GM18873 (cell line): Measurements from ENCODE around the gene AADAT.

Experiments
- ATAC-seq: cut with Tn5 transposase; IDR thresholded peaks from one replicate; pipeline ENCODE4 v1.9.1; 2021; ENCODE audit warnings: mild to moderate bottlenecking, moderate library complexity, moderate number of reproducible peaks; ENCODE audit not compliant: unreplicated experiment, low FRiP score

Gene AADAT

DNA sequence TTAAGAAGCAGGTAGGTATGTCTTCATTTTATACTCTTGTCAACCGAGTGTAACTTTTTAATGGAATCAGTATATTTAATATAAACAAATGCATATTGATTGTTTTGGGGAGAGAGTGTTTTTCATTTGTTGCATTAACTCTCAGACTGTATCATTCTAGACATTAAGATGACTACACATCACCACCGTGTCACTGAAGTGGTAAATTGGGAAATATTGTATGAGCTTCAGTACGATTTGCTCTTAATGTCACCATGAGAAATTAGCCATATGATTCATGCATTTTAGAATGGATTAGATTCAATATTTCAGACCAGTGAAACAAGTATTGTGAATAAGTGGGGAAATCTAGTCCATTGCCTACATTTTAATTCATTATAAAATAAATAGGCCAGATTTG, 53.9 kb downstream of the AADAT start:
- no peak for ATAC-seq

DNA sequence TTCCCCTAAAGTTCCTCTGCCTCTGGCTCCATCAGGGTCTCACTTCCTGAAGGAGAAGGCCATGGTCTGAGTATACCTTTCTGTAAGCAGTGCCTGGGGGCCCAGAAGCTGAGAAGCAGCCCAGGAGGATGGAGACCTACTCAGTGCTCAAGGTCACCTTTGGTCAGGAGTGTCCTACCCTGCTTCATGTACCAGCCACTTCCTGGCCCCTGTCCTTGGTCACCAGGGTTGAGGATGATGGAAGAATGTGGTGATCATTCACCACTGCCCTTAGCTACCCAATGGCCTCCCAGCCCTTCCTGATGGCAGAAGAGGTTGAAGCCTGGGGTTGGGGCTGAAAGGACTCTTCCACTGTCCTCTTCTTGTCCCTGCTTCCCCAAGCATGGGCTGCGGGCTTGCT, 54.5 kb downstream of the AADAT start:
- no peak for ATAC-seq

DNA sequence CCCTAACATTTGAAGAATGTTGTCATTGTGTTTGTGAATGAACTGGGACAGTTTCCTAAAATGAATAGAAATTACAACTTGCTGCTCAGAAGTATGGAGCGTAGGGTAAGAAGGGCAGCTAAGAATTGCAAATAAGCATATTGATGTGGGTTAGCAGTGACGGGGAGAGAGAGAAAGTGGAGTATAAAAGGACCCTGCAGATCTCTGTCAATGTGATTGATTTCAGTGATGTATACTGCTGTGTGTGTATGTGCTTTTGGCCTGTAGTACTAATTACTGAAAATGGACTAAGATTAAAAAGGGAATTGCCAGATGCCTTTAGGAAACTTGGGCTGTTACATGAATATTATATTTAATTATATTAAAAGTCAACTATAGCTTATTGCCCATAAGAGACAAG, 55.8 kb downstream of the AADAT start:
- ATAC-seq = no peak

DNA sequence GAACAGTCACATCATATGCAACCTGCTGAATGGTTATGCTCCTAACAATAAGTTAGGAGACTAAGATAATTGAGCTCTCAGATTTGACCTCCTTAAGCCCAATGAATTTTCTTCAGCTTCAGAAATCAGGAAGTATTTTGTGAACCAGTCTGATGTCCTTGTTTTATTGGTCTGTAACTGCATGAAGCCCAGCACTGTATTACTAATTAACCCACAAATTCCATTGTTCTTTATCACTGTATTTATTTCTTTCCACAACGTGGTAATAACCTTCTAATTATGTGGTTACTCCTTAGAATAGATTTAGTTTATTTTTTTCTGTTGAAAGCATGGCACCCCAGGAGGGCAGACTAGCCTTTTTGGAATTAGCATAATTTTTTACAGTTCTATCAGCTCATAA, 59.6 kb downstream of the AADAT start:
- no peak for ATAC-seq

DNA sequence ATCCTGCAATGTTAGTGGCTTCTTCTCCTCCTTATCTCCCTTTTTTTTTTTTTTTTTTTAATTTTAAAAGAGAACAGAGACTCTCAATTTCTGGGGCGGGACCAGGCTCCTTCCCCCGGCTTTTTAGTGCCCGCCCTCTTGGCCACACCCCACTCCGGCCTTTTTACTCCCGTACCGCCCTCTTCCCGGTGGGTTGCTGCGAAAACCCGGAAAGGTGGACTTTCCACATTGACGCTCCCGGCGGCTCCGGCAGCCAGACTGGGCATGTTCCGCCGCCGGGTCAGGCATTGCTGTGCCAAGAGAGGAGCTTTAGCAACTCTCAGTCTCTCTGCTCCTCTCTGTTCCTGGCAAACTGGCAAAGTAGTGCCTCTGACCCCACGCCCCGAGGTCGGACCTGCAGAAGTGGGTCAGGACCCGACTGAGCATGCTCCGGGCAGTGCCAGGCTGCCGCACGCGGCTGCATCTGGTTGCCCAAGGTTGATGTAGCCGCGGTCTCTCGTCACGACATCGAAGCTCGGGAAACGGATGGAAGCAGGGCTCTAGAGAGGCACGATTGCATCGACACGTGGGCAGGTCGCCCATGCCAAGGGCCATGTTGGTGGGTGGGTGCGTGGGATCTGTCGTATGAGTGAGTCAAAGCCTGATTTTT, 62.5 kb downstream of the AADAT start:
- ATAC-seq = peak; percentile 60

DNA sequence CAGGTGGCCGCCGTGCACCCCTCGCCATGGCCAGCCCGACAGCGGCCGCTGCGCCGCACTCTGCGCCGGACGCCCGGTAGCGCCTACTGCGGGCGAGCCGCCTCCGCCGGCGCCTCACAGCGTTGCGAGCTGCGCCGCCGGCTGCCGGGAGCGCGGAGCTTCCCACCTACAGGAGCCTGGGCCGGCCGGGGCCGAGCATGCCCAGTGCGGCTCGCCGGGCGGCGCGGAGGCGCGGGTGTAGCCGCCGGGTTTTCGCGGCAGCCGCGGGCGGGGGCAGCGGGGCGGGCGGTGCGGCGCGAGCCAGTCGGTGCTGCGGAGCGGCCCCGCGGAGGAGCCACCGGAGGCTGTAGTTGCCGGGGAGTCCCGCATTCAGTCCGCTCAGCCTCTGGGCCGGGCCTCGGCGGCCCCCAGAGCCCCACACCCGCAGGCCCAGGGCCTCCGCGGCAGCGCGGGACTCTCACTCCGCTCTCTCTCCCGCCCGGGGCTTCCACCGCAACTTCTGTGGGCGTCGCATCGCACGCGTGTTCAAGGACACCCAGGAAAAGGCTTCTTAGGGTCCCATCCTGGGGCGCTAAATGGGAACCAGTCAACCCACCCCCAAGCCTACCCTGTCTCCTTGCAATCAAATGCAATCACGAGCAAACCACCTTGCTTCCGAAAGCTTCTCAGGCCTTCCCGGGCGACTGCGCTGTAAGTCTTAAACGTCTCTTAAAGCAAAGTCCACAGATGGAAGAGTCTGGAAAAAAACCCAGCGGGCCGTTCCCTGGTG, 63.3 kb downstream of the AADAT start, which contains the start of gene MFAP3L:
MFAP3L (minus strand) TSS at position 143 of the 769 bp plus-strand sequence. CDS start 20,518 bp downstream, outside the sequence.
- ATAC-seq = peak; percentile 73

DNA sequence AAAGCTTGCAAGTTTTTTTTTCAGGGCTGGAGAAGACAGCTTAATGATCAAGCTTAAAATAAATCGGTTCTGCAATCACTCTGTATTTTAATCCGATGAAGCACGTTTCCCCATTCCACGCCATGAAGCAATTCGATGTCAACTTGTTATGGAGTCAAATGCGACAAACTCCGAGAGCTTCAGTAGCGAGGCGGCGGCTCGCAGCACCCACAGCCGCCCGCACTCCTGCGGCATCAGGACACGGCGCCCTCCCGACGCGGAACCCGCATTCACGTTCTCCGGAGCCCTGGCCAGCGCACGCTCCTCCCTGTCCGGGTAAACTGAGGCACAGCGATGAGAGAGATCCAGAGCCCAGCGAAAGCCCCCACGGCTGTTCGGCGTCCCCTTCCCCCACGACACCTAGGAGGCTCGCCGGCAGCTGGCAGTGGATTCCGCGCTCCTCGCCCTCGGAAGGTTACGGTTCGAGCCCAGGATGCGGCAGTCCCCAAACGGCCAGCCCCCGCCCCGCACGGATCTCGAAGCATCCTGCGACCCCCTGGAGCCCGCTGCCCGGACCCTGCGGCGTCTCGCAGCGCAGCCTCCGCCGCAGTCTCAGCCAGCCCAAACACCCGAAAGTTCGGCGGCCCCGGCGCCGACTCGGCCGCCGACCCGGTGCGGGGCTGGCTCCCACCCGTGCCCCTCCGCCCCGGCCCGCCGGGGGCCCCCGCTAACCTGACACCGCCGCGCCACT, 64.1 kb downstream of the AADAT start:
- ATAC-seq = no peak

DNA sequence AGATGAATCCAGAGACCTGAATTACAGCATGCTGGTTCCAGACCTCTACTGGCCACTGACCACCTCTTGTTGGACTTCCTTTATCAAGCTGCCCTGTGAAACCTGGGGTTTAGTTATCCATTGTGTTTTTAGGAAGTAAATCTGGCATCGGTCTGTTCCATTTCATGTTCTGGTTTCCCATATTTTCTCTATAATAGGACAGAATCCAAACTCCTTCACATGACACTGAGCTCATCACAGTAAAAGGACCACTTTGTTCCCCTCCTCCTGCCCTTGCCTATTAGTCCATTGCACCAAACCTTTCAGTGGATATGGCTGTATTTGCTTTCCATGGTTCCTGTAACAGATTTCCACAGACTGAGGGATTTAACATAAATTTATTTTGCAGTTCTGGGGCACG, 67.5 kb downstream of the AADAT start:
- ATAC-seq = no peak

DNA sequence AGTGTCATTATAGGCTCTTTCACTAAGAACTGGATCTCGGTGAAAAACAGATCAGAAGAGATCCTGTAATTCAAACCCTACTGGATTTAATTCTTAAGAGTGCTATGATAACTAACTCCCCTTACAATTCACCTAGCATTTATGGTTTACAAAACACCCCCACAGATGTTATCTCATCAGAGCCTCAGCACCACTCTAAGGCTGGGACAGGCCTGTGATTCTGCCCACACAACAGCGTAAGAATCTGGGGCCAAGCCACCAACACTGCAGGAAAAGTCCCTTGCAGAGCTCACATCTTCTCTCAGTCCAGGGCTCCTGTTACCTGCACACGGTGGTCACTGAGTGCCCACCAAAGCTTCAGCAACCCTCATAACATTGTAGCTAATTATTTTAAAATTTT, 72.5 kb downstream of the AADAT start:
- ATAC-seq = no peak

DNA sequence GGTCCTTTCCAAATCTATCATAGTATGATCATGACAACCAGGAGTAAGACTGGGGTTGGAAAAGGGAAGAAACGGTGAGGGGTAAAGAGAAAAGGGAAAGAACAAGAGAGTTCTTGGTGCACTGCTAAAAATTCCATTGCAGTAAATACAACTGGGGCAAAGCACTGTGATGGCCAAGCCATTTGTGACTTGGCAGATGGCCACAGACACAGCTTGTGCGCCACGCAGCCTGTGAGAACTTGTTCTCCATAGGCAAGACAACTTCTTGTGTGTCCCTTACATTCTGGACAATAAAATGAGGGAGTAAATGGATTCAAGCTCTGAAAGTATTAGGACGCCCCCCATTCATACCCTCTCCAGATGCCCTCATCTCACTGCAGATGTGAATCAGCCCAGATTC, 74.5 kb downstream of the AADAT start:
- no peak for ATAC-seq

DNA sequence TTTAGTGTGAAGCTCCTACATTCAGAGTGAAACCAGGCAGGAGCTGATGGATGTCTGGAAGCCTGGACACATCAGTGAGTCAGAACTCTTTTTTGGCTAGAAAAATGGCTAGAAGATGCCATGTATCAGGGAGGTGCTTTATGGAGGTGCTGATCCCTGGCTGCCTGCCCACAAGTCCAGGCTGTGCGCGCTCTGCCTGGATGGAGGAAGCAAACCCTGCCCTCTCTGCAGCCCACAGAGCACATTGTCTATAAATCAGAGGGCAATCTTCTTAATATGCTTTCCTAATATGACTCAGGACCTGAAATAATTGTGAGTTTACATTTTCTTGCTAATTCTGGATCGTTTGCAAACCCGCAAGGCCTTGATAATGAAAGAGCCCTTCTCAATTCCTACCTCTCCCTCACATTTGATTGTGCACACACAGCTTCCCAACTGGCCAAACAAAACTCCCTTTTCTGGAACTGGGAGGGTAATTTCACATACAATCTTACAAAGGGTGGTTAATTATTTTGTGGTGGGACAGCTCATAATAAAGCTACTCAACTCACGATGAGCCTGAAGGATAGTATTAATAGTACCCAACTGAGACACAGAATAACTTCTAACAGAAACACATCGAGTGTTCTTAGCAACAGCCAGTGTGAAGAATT, 75.3 kb downstream of the AADAT start:
- no peak for ATAC-seq

DNA sequence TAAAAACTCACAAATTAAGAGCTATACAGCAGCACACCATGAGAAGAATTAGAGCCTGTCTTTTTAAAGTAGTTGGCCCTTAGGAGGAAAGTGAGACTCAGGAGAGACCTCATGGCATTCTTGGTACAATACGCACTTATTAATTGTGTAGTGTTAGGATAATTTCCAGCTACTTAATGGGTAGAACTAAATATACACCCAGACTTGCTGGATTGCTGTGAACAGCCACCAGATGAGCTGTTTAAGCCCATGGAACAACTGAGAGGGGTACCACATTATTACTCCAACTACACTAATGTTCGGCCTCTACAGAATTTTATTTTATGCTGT, 77.2 kb downstream of the AADAT start:
- ATAC-seq = no peak

DNA sequence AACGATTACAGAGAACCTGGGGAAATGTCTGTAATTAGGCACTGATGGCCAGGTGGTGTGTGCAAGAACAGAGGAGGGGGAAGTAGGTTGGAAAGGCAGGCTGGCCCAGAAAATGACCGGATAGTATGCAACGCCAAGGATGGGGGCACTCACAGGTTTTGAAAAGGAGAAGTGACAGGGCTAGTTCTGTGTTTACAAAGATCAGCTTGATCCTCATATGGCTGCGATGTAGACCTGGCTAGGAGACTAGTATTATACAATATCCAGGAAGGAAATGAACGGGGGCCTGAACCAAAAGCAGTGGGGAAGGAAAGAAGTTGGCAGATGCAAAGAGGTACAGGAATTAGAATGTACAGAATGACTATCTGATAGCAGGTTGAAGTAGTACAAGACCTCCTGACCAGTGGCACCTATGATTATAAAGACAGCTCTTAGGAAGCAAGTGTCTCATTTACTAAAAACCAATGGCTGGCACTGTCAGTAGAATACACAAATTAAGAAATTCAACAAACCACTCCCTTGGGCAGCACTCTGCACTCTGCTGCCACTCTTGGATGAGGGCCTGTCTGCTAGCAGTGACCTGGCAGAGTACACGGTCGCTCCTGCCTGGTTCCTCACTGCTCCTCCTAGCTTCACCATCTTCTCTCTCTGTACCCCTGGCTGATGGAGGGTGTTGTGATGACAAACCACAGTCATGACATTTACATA, 77.7 kb downstream of the AADAT start:
- no peak for ATAC-seq
